Uterus (tissue), 4 donors: Measurements from ENCODE around the gene SLC6A7. TPM values are rescaled to one million over a fixed set of nuclear protein-coding genes. Genes with fewer than 3 reads are reported as not detected.

Source experiments
- DNase-seq, 2 donors: peaks; one replicate each; pipeline ENCODE4 v3.0.0-alpha.2; 2019 to 2020
- H3K27ac ChIP-seq, 2 donors: fragments of 200-600 bp; sonication (generic); 1 replicate in 1 of 2; 2 replicates in 1 of 2; pipeline ENCODE4 v1.5.1; 2016 to 2018
- H3K27me3 ChIP-seq, 2 donors: fragments of 200-600 bp; sonication (generic); one replicate each; pipeline ENCODE4 v1.5.1; 2018 to 2019; ENCODE audit warnings: control low read depth in 1 of 2
- H3K36me3 ChIP-seq, 2 donors: fragments of 200-600 bp; sonication (generic); one replicate each; pipeline ENCODE4 v1.5.1; 2019; ENCODE audit warnings: control low read depth in 1 of 2
- H3K4me1 ChIP-seq, 2 donors: fragments of 200-600 bp; sonication (generic); one replicate each; pipeline ENCODE4 v1.5.1; 2018 to 2019; ENCODE audit warnings: control low read depth in 1 of 2
- H3K4me3 ChIP-seq, 2 donors: fragments of 200-600 bp; sonication (generic); 1 replicate in 1 of 2; 2 replicates in 1 of 2; pipeline ENCODE4 v1.5.1; 2018 to 2019; ENCODE audit warnings: mild to moderate bottlenecking in 1 of 2
- H3K9me3 ChIP-seq, 2 donors: fragments of 200-600 bp; sonication (generic); one replicate each; pipeline ENCODE4 v1.5.1; 2019; ENCODE audit warnings: control low read depth in 1 of 2
- CTCF ChIP-seq, 4 experiments: fragments of 200-600 bp in 2 of 4; fragments of 450-650 bp in 2 of 4; sonication (generic) in 2 of 4; IDR thresholded peaks; one replicate each; pipeline ENCODE4 v1.5.1; 2016 to 2019; ENCODE audit warnings: antibody characterized with exemption in 4 of 4, mild to moderate bottlenecking in 2 of 4, moderate library complexity in 1 of 4
- POLR2A ChIP-seq, 2 donors: fragments of 450-650 bp; IDR thresholded peaks; one replicate each; pipeline ENCODE4 v1.6.1; 2016; ENCODE audit warnings: antibody characterized with exemption in 2 of 2, mild to moderate bottlenecking in 1 of 2, moderate library complexity in 1 of 2
- intact Hi-C: fragments of 100-400 bp; cut with DNase I; formaldehyde crosslinking; loops from one replicate; pipeline ENCODE4 v1.15.1; 2023; ENCODE audit warnings: low total_unique reads
- total RNA-seq, 4 donors: library from RNA; depleted of rRNA in 3 of 4; stranded (reverse); fragments of >200 nt in 3 of 4; gene quantifications; one replicate each; pipeline versions ENCODE4 v1.1.0 to v1.2.4, GENCODE V29; 2014 to 2023
- donor health status: DM: yes; HTN: yes; CAD: no.

The SLC6A7 gene
- total RNA-seq, 4 donors from 2014 or later = not detected

DNA sequence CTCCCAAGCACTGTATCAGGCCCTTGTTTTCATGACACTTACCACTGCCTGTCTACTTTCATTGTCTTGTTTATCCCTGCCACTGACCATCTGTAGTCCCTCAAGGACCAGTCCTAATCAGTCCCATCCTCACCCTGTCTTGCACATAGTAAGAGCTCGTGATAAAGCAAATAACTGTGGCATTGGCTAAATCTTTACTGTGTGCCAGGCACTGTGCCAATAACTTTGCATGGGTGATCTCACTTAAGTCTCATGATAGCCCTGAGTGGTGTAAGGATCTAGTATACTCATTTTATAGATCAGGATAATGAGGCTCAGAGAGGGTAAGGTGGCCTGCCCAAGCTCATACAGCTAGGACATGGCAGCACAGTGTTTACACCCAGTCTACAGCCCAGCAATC, 17.7 kb upstream of the SLC6A7 start:
- H3K27ac ChIP-seq = no peak overlapping the region

GRCh38 chr5:150172556-150172955, 17.3 kb upstream of the SLC6A7 start:
- no peaks in the 10 kb centered on the region for H3K36me3 ChIP-seq
- no peak for DNase-seq
- peaks cover 0 to 4% of the 10 kb centered on the region in 2 donors for H3K4me1 ChIP-seq
- H3K27me3 ChIP-seq = no peaks in the 10 kb centered on the region
- no peak overlapping the region for H3K27ac ChIP-seq
- H3K4me3 ChIP-seq = no peak overlapping the region
- TF ChIP-seq POLR2A (IDR thresholded peaks at IDR 0.05) = no peak
- no peak for TF ChIP-seq CTCF (IDR thresholded peaks at IDR 0.05)
- intact Hi-C loops = no loop called here
- no peaks in the 10 kb centered on the region for H3K9me3 ChIP-seq

More for the DNA sequence above, 17.7 kb upstream of the SLC6A7 start:
- Histone ChIP-seq H3K4me1 (peaks cover 0 to 4% of the 10 kb centered on the region in 2 donors), H3K27me3 (no peaks in the 10 kb centered on the region), H3K9me3 (no peaks in the 10 kb centered on the region), H3K4me3 (no peak overlapping the region), H3K36me3 (no peaks in the 10 kb centered on the region)
- intact Hi-C loops = no loop called here
- TF ChIP-seq CTCF (IDR thresholded peaks at IDR 0.05) (no peak), POLR2A (IDR thresholded peaks at IDR 0.05) (no peak)
- no peak for DNase-seq

DNA sequence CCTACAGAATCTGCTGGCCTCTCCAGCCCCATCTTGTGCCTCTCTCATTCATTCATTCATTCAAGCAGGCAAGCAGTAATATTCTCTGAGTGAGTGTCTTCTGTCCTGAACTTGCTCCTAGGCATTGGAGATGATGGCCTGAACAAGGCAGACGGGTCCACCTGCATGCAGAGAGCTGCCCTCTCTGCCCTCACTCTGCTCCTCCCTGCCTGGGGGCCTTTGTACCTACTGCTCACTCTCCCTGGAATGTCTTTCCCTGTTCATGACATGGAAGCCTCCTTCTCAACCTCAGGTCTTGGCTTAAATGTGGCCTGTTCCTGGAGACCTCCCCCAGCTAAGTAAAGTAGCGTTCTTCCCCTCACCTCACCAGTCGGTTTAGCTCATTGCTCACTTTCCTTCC, 16.7 kb upstream of the SLC6A7 start:
- Histone ChIP-seq H3K9me3 (no peaks in the 10 kb centered on the region), H3K36me3 (no peaks in the 10 kb centered on the region), H3K4me3 (no peak overlapping the region), H3K27ac (no peak overlapping the region), H3K4me1 (peaks cover 0 to 4% of the 10 kb centered on the region in 2 donors), H3K27me3 (no peaks in the 10 kb centered on the region)
- intact Hi-C loops = no loop called here
- DNase-seq = no peak
- no peak for TF ChIP-seq CTCF (IDR thresholded peaks at IDR 0.05)
- TF ChIP-seq POLR2A (IDR thresholded peaks at IDR 0.05) = no peak

GRCh38 chr5:150174285-150174684, 15.6 kb upstream of the SLC6A7 start:
- Histone ChIP-seq H3K4me1 (peaks cover 0 to 4% of the 10 kb centered on the region in 2 donors), H3K27ac (no peak overlapping the region), H3K36me3 (no peaks in the 10 kb centered on the region), H3K4me3 (no peak overlapping the region), H3K27me3 (no peaks in the 10 kb centered on the region), H3K9me3 (no peaks in the 10 kb centered on the region)
- TF ChIP-seq CTCF (IDR thresholded peaks at IDR 0.05) = no peak
- no peak for TF ChIP-seq POLR2A (IDR thresholded peaks at IDR 0.05)
- intact Hi-C loops = no loop called here
- DNase-seq = no peak

DNA sequence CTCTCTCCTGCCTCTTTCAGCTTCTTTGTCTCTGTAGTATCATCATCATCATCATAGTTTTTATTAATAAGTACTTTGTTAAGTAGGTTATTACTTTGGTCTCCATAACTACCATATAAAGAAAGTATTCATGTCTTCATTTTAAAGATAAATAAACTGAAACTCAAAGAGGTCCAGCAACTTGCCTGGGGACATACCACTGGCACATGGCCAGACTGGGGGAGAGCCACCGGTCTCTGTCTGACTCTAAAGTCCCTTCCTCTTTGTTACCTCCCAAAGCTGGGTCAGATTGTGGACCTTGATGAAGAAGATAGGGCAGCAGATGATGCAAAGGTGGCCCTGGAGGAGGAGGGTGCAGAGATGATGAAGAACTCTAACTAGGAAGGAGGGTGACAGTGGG, 14.8 kb upstream of the SLC6A7 start:
- TF ChIP-seq POLR2A (IDR thresholded peaks at IDR 0.05) (no peak), CTCF (IDR thresholded peaks at IDR 0.05) (no peak)
- Histone ChIP-seq H3K4me3 (no peak overlapping the region), H3K4me1 (peaks cover 0 to 4% of the 10 kb centered on the region in 2 donors), H3K36me3 (no peaks in the 10 kb centered on the region), H3K9me3 (no peaks in the 10 kb centered on the region), H3K27ac (no peak overlapping the region), H3K27me3 (no peaks in the 10 kb centered on the region)
- intact Hi-C loops = no loop called here
- DNase-seq = no peak
